Kidney epithelial cell (primary cell): ENCODE results near the gene CDC20. TPM values are rescaled to one million over a fixed set of nuclear protein-coding genes. Genes with fewer than 3 reads are reported as not detected.

Experiments
- DNase-seq: peaks from one replicate; pipeline ENCODE4 v3.0.0-alpha.2; 2010; ENCODE audit warnings: low read depth
- H3K27me3 ChIP-seq: 2 replicates; pipeline ENCODE4 v1.6.0; 2011; ENCODE audit warnings: low read length; ENCODE audit not compliant: control insufficient read depth, insufficient read depth
- H3K36me3 ChIP-seq: 2 replicates; pipeline ENCODE4 v1.5.1; 2011; ENCODE audit warnings: low read length; ENCODE audit not compliant: control insufficient read depth, insufficient read depth
- H3K4me3 ChIP-seq: 2 replicates; pipeline ENCODE4 v1.5.1; 2011; ENCODE audit warnings: low read depth, mild to moderate bottlenecking, control low read depth, low read length
- total RNA-seq: library from RNA; depleted of rRNA; stranded (reverse); fragments of >200 nt; gene quantifications from 2 replicates; pipeline ENCODE4 v1.2.3, GENCODE V29; 2015
- TF ChIP-seq, protein P1 (sequence below): IDR thresholded peaks from 2 replicates; pipeline ENCODE4 v1.5.1; 2011; ENCODE audit warnings: mild to moderate bottlenecking, moderate library complexity, low read length, control low read depth, inconsistent platforms; ENCODE audit not compliant: insufficient read depth, poor library complexity, severe bottlenecking

Gene CDC20
- total RNA-seq, 1 donor from 2014 or later, result 16.2 TPM

GRCh38 chr1:43324810-43325209 lies 34.0 kb upstream of the CDC20 start:
- DNase-seq, result no peak
- TF ChIP-seq, protein P1, sequence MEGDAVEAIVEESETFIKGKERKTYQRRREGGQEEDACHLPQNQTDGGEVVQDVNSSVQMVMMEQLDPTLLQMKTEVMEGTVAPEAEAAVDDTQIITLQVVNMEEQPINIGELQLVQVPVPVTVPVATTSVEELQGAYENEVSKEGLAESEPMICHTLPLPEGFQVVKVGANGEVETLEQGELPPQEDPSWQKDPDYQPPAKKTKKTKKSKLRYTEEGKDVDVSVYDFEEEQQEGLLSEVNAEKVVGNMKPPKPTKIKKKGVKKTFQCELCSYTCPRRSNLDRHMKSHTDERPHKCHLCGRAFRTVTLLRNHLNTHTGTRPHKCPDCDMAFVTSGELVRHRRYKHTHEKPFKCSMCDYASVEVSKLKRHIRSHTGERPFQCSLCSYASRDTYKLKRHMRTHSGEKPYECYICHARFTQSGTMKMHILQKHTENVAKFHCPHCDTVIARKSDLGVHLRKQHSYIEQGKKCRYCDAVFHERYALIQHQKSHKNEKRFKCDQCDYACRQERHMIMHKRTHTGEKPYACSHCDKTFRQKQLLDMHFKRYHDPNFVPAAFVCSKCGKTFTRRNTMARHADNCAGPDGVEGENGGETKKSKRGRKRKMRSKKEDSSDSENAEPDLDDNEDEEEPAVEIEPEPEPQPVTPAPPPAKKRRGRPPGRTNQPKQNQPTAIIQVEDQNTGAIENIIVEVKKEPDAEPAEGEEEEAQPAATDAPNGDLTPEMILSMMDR, result no peak

GRCh38 chr1:43325381-43325780 lies 33.4 kb upstream of the CDC20 start:
- TF ChIP-seq, protein P1, result no peak
- no peaks in the 10 kb centered on the region for H3K27me3 ChIP-seq
- no peak overlapping the region for H3K4me3 ChIP-seq
- no peaks in the 10 kb centered on the region for H3K36me3 ChIP-seq
- no peak for DNase-seq

More at GRCh38 chr1:43324810-43325209, 34.0 kb upstream of the CDC20 start:
- Histone ChIP-seq H3K27me3 (no peaks in the 10 kb centered on the region), H3K36me3 (no peaks in the 10 kb centered on the region), H3K4me3 (no peak overlapping the region)

GRCh38 chr1:43327549-43328292 lies 31.1 kb upstream of the CDC20 start:
- Histone ChIP-seq H3K36me3 (no peaks in the 10 kb centered on the region), H3K4me3 (no peak overlapping the region), H3K27me3 (no peaks in the 10 kb centered on the region)
- TF ChIP-seq, protein P1, result no peak
- no peak for DNase-seq

- Histone ChIP-seq H3K4me3 (no peak overlapping the region), H3K27me3 (no peaks in the 10 kb centered on the region), H3K36me3 (no peaks in the 10 kb centered on the region)
- TF ChIP-seq, protein P1, result no peak
- DNase-seq, result peak; percentile 65
Observed at GRCh38 chr1:43329995-43330751, 28.6 kb upstream of the CDC20 start.

DNA sequence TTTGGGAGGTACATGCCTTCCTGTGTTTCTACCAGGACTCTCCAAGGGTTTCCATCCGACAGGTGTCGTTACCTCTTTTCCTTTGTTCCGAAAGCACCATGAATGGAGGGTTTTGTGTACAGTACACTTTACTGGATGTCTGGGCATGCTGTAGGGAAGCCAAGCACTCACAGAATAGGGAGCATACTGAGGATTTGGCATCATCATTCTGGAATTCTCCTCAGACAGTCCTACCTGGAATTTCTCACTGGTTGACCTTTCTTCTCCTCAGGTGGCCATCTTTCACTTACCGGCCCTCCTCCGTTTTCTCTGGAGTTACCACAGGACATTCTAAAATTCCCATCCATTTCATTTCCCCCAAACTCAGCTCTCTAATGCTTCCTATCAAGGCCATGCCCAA lies 27.1 kb upstream of the CDC20 start:
- Histone ChIP-seq H3K36me3 (no peaks in the 10 kb centered on the region), H3K4me3 (no peak overlapping the region), H3K27me3 (no peaks in the 10 kb centered on the region)
- DNase-seq, result no peak
- TF ChIP-seq, protein P1, result no peak
